HepG2 (cell line): ENCODE data around the gene RELB. TPM values are rescaled to one million over a fixed set of nuclear protein-coding genes. Genes with fewer than 3 reads are reported as not detected.
A peak's percentile ranks its signal among the peaks of the same experiment; 100 is the strongest.

Source experiments
- ATF1 ChIP-seq: IDR thresholded peaks from 2 replicates; pipeline ENCODE4 v1.6.1; 2016; ENCODE audit warnings: mild to moderate bottlenecking, control low read depth
- IRF2 ChIP-seq: IDR thresholded peaks from 2 replicates; pipeline ENCODE4 v1.6.1; 2018; ENCODE audit warnings: missing genetic modification reagents, missing compliant biosample characterization
- KAT7 ChIP-seq: IDR thresholded peaks from 2 replicates; pipeline ENCODE4 v1.6.1; 2018; ENCODE audit warnings: borderline replicate concordance, missing compliant biosample characterization
- KLF9 ChIP-seq: IDR thresholded peaks from 2 replicates; pipeline ENCODE4 v1.6.1; 2016; ENCODE audit warnings: low read depth
- MATR3 ChIP-seq: sonication (generic); formaldehyde crosslinking; IDR thresholded peaks from 2 replicates; pipeline ENCODE4 v1.4.0; 2020; ENCODE audit warnings: missing genetic modification reagents
- NRL ChIP-seq: sonication (generic); formaldehyde crosslinking; IDR thresholded peaks from 2 replicates; pipeline ENCODE4 v1.5.0; 2020; ENCODE audit warnings: missing genetic modification reagents, mild to moderate bottlenecking, moderate library complexity, borderline replicate concordance
- PRDM15 ChIP-seq: sonication (generic); formaldehyde crosslinking; IDR thresholded peaks from 2 replicates; pipeline ENCODE4 v1.4.0; 2020; ENCODE audit warnings: missing genetic modification reagents
- RARA ChIP-seq: IDR thresholded peaks from 2 replicates; pipeline ENCODE4 v1.6.1; 2016; ENCODE audit warnings: missing genetic modification reagents, missing compliant biosample characterization
- RBAK ChIP-seq: sonication (generic); formaldehyde crosslinking; IDR thresholded peaks from 2 replicates; pipeline ENCODE4 v1.5.1; 2020; ENCODE audit warnings: mild to moderate bottlenecking, missing genetic modification reagents
- SKIL ChIP-seq: sonication (generic); formaldehyde crosslinking; IDR thresholded peaks from 2 replicates; pipeline ENCODE4 v1.8.0; 2022; ENCODE audit warnings: missing genetic modification reagents, mild to moderate bottlenecking, moderate library complexity, borderline replicate concordance
- TOPORS ChIP-seq: sonication (generic); formaldehyde crosslinking; IDR thresholded peaks from 2 replicates; pipeline ENCODE4 v1.8.0; 2023; ENCODE audit warnings: mild to moderate bottlenecking, missing genetic modification reagents
- ZBTB42 ChIP-seq: sonication (generic); formaldehyde crosslinking; IDR thresholded peaks from 2 replicates; pipeline ENCODE4 v1.5.0; 2020; ENCODE audit warnings: mild to moderate bottlenecking, missing genetic modification reagents
- ZNF354B ChIP-seq: sonication (generic); formaldehyde crosslinking; IDR thresholded peaks from 2 replicates; pipeline ENCODE4 v1.8.0; 2022; ENCODE audit warnings: mild to moderate bottlenecking, missing genetic modification reagents
- ZNF383 ChIP-seq: sonication (generic); formaldehyde crosslinking; IDR thresholded peaks from 2 replicates; pipeline ENCODE4 v1.4.0; 2020; ENCODE audit warnings: missing genetic modification reagents, mild to moderate bottlenecking, borderline replicate concordance
- ZNF451 ChIP-seq: sonication (generic); formaldehyde crosslinking; IDR thresholded peaks from 2 replicates; pipeline ENCODE4 v1.5.0; 2020; ENCODE audit warnings: mild to moderate bottlenecking, missing genetic modification reagents
- ZNF574 ChIP-seq: sonication (generic); formaldehyde crosslinking; IDR thresholded peaks from 2 replicates; pipeline ENCODE4 v1.4.0; 2020; ENCODE audit warnings: missing genetic modification reagents
- ZNF746 ChIP-seq: sonication (generic); formaldehyde crosslinking; IDR thresholded peaks from 2 replicates; pipeline ENCODE4 v1.8.0; 2022; ENCODE audit warnings: mild to moderate bottlenecking, missing genetic modification reagents
- polyA plus RNA-seq, 8 experiments: library from polyadenylated mRNA; depleted of rRNA in 3 of 8; stranded (reverse) in 7 of 8; unstranded in 1 of 8; fragments of >200 nt; fragmentation: Illumina TruSeq in 4 of 8; extraction: Trizol in 4 of 8; gene quantifications; 2 replicates each; pipeline versions ENCODE4 v1.2.1 to v1.2.3, GENCODE V29; 2011 to 2016; ENCODE audit warnings: low read depth in 4 of 8, missing spikeins in 1 of 8, mixed read lengths in 1 of 8; ENCODE audit not compliant: insufficient read depth in 1 of 8
- total RNA-seq, 5 experiments: library from RNA; depleted of rRNA; stranded (reverse); fragments of >200 nt; fragmentation: Illumina TruSeq; extraction: Trizol; gene quantifications; 2 replicates each; pipeline ENCODE4 v1.2.3, GENCODE V29; 2016; ENCODE audit warnings: low read depth in 1 of 5
- TF ChIP-seq, protein P1 (sequence below): IDR thresholded peaks from 2 replicates; pipeline ENCODE4 v1.6.1; 2016; ENCODE audit warnings: low read depth, control low read depth

RELB gene
- total and polyA plus RNA-seq, 2 of the 13 experiments (the other 11 are each of a cell fraction or from before 2014, with no cell fraction given) = 1.9 to 3.5 TPM

- TF ChIP-seq PRDM15 (CRISPR knock-in tag) (no peak), ZNF746 (CRISPR knock-in tag) (peak; percentile 58; the same call in 1 of the 2 replicates), KAT7 (CRISPR knock-in tag) (peak; percentile 36; the same call in 1 of the 2 replicates), SKIL (CRISPR knock-in tag) (no peak), IRF2 (CRISPR knock-in tag) (peak; percentile 10; the same call in 1 of the 2 replicates), RARA (CRISPR knock-in tag) (peak; percentile 64), ZNF354B (CRISPR knock-in tag) (no peak), NRL (CRISPR knock-in tag) (peak; percentile 54; the same call in 1 of the 2 replicates), MATR3 (CRISPR knock-in tag) (no peak), KLF9 (CRISPR knock-in tag) (no peak), ZNF383 (CRISPR knock-in tag) (no peak), TOPORS (CRISPR knock-in tag) (peak; percentile 44), ZNF451 (no peak), RBAK (CRISPR knock-in tag) (no peak), ZBTB42 (CRISPR knock-in tag) (no peak), ZNF574 (CRISPR knock-in tag) (peak; percentile 83), ATF1 (CRISPR knock-in tag) (no peak)
- TF ChIP-seq, protein P1, sequence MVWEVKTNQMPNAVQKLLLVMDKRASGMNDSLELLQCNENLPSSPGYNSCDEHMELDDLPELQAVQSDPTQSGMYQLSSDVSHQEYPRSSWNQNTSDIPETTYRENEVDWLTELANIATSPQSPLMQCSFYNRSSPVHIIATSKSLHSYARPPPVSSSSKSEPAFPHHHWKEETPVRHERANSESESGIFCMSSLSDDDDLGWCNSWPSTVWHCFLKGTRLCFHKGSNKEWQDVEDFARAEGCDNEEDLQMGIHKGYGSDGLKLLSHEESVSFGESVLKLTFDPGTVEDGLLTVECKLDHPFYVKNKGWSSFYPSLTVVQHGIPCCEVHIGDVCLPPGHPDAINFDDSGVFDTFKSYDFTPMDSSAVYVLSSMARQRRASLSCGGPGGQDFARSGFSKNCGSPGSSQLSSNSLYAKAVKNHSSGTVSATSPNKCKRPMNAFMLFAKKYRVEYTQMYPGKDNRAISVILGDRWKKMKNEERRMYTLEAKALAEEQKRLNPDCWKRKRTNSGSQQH = 0 out of 2 replicates have a peak, but pooled peaks have one; percentile 25
Observed at GRCh38 chr19:45076029-45076850, 75.0 kb downstream of the RELB start, which contains the start of gene ZNF296 (continued).
